Stimulated activated naive B cell treated with anti-CD40 and anti-IgM and Interleukin-4, amounts not matched to agents 10 μg/mL and 1 μg/mL and 100 μg/mL, for 72 hours (primary cell): ENCODE measurements around the gene TNKS1BP1.
"Not testable (repeated sequence)": the region's sequence is repeated elsewhere in the genome, so short reads cannot be mapped to it uniquely, and the experiment has no call there.

Experiments
- ATAC-seq, 2 donors: fragments of 150-1000 bp; cut with Tn5 transposase; replicated peaks; 2 replicates each; pipeline ENCODE4 v1.10.0; 2021; ENCODE audit warnings: moderate library complexity in 1 of 2
- DNase-seq: peaks from one replicate; pipeline ENCODE4 v3.0.0; 2021
- H3K27ac Mint-ChIP-seq: one replicate; pipeline ENCODE4 v1.8.0; 2022; ENCODE audit warnings: mild to moderate bottlenecking, mixed read lengths
- H3K27me3 Mint-ChIP-seq, 2 donors: one replicate each; pipeline ENCODE4 v1.8.0; 2022; ENCODE audit warnings: mixed read lengths in 2 of 2
- H3K36me3 Mint-ChIP-seq, 2 donors: one replicate each; pipeline ENCODE4 v1.8.0; 2022; ENCODE audit warnings: mixed read lengths in 2 of 2, mild to moderate bottlenecking in 1 of 2
- H3K4me1 Mint-ChIP-seq, 2 donors: one replicate each; pipeline ENCODE4 v1.8.0; 2022; ENCODE audit warnings: mixed read lengths in 2 of 2, mild to moderate bottlenecking in 1 of 2
- H3K4me3 Mint-ChIP-seq, 2 donors: one replicate each; pipeline ENCODE4 v1.8.0; 2022; ENCODE audit warnings: mild to moderate bottlenecking in 2 of 2, mixed read lengths in 2 of 2, moderate library complexity in 1 of 2
- H3K9me3 Mint-ChIP-seq, 2 donors: one replicate each; pipeline ENCODE4 v1.8.0; 2022; ENCODE audit warnings: mixed read lengths in 2 of 2, mild to moderate bottlenecking in 1 of 2

The TNKS1BP1 gene

DNA sequence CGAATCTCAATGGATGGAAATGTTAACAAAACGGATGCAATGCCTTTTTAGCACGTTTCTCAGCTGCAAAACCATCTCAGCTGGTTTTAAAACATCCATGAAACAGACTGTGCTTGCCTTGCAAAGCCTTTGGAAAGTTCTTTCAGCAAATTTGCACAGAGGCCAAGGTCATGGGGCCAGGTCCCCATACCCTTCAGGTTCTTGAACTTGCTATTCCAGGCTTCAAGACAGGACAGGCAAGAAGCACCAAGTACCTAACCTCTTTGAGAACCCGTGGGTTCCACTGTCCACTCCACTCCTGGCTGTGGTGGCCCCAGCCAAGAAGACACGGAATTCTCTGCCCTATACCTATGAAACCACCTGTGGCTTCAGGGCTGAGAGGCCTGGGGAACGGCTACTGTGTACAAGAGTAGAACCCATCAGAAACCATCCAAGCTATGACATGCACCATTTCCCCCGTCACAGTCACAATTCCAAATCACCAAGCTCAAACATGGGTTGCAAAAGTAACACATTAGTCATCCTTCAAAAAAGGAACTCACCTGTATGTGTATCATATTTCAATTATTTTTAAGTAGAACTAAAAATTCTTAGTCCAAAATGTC is 17.0 kb downstream of the TNKS1BP1 start:
- Mint-ChIP-seq H3K4me1 (peaks cover 19 to 24% of the 10 kb centered on the region in 2 donors), H3K27me3 (peaks cover 4 to 5% of the 10 kb centered on the region in 2 donors), H3K27ac (no peak overlapping the region), H3K4me3 (no peak overlapping the region), H3K9me3 (no peaks in the 10 kb centered on the region), H3K36me3 (peaks cover 16 to 30% of the 10 kb centered on the region in 2 donors)
- DNase-seq, result no peak
- ATAC-seq, result no peak

DNA sequence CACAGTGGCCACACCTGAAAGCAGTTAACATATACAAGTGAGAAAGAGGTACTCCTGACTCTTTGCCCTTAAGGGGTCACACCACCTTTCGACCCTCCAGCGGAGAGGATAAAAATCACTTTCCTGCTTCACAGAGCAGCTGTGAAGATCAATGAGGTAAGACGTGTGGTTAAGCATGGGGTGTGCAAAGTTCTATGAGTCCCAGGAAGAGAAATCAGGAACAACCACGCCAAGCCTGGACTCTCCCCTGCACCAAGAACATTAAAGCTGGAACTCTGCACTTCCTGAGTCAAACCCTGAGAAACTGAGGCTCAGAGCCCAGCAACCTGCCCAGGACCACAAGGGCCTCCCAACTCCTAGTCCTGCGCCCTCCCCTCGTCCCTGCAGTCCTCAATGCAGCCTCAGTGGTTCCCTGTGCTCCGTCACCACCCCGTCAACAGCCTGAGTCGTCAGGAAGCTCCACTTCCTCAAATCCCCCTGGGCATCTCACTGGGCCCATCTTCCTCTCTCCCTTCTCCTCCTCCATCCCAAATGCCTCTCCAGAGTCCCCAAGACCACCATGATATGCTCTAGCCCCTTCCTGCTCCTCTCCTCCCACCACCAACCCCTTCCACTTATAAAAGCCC is 17.7 kb downstream of the TNKS1BP1 start:
- Mint-ChIP-seq H3K36me3 (peaks cover 15 to 26% of the 10 kb centered on the region in 2 donors), H3K27me3 (peaks cover 0 to under 1% of the 10 kb centered on the region in 2 donors), H3K4me1 (peaks cover 16 to 19% of the 10 kb centered on the region in 2 donors), H3K27ac (no peak overlapping the region), H3K9me3 (no peaks in the 10 kb centered on the region), H3K4me3 (no peak overlapping the region)
- ATAC-seq, result no peak
- no peak for DNase-seq

DNA sequence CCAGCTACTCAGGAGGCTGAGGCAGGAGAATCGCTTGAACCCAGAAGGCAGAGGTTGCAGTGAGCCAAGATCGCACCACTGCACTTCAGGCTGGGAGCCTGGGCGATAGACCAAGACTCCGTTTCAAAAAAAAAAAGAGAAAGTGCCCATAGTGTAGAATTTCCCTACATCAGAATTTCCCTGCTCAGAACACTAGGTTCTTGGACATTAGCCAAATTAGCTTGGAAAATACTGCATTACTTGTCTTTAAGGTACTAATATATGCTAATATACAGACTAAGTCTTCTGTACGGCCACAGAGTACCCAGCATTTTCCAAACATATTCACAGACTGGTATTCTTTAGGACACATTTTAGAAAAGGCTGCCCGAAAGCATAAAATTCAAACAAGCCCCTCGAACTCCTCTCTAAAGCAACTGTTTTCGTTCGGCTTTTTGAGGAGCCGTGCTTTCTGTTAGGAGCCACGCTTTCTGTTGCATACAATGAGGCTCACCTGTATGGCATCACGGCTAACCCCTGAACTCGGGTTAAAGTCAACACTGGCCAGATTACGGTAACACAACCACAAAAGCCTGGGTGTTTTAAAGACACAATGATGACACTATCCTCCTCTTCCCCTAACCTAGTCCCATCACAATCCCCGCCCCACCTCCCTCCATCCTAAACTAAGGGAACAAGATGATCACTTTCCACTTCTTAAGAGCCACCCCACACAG is 18.4 kb downstream of the TNKS1BP1 start:
- ATAC-seq, result no peak
- Mint-ChIP-seq H3K36me3 (peaks cover 22 to 33% of the 10 kb centered on the region in 2 donors), H3K4me3 (no peak overlapping the region), H3K4me1 (peaks cover 14 to 15% of the 10 kb centered on the region in 2 donors), H3K9me3 (no peaks in the 10 kb centered on the region), H3K27ac (no peak overlapping the region), H3K27me3 (no peaks in the 10 kb centered on the region)
- DNase-seq, result no peak

DNA sequence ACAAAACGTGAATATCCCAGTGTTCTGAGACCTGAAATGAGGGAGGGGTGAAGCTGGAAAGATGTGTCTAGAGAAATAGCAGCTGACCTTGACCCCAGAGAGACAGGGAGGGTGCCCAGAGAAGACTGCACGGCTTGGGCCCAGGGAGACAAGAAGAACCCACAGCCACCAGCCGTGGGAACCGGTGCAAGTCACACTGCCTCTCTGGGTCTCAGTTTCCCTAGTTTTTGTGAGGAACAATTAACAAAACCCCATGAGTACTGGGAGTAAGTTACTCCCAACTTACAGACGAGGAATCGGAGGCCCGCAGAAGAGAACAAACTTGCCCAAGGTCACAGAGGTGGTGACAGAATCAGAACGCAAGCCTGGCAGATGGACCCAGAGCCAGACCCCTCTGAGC is 19.2 kb downstream of the TNKS1BP1 start:
- peaks cover 30 to 41% of the 10 kb centered on the region in 2 donors for H3K36me3 Mint-ChIP-seq
- ATAC-seq (no peak), DNase-seq (no peak)
- no peak overlapping the region for H3K4me3 Mint-ChIP-seq
- no peaks in the 10 kb centered on the region for H3K9me3 Mint-ChIP-seq
- peaks cover 7 to 9% of the 10 kb centered on the region in 2 donors for H3K4me1 Mint-ChIP-seq
- H3K27ac Mint-ChIP-seq, result no peak overlapping the region
- H3K27me3 Mint-ChIP-seq, result no peaks in the 10 kb centered on the region

DNA sequence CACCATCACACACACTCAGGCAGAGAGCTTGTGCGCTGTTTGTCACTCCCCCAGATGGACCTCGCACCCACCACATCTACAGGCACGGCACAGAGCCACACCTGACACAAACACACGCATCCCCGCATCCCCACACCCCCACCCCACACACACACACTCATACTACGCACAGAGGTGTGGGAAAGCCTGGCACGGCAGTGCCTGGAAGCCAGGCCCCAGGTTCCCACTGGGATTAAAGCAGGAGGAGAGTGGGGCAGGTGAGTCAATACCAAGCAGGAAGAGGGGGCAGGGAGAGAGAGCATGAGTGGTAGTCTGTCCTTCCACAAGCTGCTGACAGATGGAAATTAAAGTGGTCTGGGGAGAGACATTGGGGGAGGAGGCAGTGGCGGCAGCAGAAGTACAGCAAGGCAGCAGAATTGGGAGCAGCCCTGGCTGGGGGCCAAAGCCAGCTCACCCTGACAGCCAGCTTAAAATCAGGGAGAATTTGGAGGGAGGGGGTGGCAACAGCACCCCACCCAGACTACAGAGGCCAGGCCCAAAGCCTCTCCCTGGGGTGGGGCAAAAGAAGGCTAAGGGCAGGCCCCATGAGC is 20.7 kb downstream of the TNKS1BP1 start:
- DNase-seq (no peak), ATAC-seq (no peak)
- Mint-ChIP-seq H3K27ac (no peak overlapping the region), H3K4me3 (no peak overlapping the region), H3K36me3 (peaks cover 34 to 42% of the 10 kb centered on the region in 2 donors), H3K27me3 (no peaks in the 10 kb centered on the region), H3K4me1 (peaks cover 7 to 9% of the 10 kb centered on the region in 2 donors), H3K9me3 (peaks cover 7 to 8% of the 10 kb centered on the region in 2 donors)

DNA sequence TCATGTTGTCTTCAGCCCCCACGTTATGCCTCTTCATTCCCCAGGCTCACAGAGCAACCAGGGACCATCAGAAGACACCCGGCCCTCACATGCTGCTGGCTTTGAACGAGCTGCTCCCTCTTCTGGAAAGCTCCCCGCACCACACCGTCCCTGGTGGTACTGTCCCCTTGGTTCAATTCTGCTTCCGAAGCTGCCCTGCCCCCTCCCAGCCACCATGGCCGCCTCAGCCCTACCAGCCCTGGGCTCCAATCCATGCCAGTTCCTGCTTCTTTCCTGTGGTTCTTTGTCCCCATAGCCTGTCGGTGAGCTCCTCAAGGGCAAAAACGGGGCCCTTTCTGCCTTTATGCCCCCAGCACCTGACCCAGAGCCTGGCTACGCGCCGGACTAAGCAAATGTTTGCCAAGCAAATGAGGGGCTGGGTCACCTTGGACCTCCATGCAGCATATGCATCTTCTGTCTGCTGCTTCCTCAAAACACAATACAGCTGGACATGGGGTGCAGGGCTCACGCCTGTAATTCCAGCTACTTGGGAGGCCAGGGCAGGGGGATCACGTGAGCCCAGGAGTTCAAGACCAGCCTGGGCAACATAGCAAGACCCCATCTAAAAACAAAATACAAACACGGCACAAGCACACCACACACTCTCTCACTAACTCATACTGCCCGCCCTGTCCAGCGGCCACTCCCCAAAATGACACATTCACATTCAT is 21.3 kb downstream of the TNKS1BP1 start:
- no peak for ATAC-seq
- Mint-ChIP-seq H3K27me3 (no peaks in the 10 kb centered on the region), H3K4me1 (peaks cover 7% of the 10 kb centered on the region in 2 donors), H3K27ac (no peak overlapping the region), H3K36me3 (peaks cover 40% of the 10 kb centered on the region in 2 donors), H3K9me3 (peaks cover 8 to 10% of the 10 kb centered on the region in 2 donors), H3K4me3 (no peak overlapping the region)
- DNase-seq, result no peak

DNA sequence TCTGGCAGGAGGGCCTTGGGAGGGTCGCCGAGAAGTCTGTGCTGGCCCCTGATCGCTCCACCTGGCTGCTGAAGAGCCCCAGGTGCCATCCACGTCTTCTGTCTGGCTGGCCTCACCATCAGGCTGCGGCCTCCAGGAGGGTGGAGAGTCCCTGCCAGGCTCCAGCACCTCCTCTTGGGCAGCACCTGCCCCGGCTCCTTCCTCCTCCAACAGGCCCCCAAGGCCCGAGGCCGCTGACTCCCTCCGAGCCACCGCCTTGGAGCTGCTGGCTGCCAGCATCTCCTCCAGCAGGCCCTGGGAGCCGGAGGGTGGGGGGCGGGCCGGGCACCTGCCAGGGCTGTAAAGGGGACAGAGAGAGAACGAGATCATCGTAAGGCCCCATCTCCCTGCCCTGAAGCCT is 22.3 kb downstream of the TNKS1BP1 start:
- peaks cover 9 to 10% of the 10 kb centered on the region in 2 donors for H3K9me3 Mint-ChIP-seq

DNA sequence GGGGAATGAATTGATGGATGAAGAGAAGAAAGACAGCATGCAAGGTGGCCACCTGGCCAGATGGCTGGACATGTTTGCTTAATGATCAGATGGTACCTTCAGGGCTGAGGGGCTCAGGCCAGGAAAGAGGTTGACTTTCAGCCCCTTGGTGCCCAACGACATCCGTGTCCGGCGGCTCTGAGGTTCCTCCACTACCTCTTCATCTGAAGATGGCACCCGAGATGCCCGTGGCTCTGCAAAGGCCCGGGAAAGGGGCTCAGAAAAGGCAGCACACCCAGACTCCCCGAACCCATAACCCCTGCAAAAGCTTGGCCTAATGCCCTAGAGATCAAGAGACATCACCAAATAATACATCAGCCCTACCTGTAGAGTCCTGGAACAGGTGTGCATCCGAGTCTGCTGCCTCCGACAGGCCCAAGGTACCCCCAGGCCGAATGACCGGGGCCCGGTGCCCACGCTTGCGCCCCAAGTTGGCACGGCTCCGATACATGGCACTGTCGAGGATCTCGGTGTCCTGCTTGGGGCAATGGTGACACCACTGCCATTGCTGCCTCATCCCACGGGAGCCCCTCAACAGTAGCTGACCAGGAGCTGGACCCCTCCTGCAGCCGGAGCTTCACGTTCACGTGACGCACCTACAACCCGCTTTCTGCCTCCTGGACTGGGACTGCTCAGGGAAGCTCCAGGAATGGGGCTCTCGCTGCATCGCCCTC is 22.9 kb downstream of the TNKS1BP1 start:
- ATAC-seq (no peak), DNase-seq (no peak)
- H3K27ac Mint-ChIP-seq, result no peak overlapping the region
- peaks cover 48 to 51% of the 10 kb centered on the region in 2 donors for H3K36me3 Mint-ChIP-seq
- no peaks in the 10 kb centered on the region for H3K27me3 Mint-ChIP-seq
- H3K4me3 Mint-ChIP-seq, result no peak overlapping the region
- peaks cover under 1% of the 10 kb centered on the region in 2 donors for H3K4me1 Mint-ChIP-seq
- peaks cover 10 to 11% of the 10 kb centered on the region in 2 donors for H3K9me3 Mint-ChIP-seq

More for the DNA sequence above, 22.3 kb downstream of the TNKS1BP1 start:
- Mint-ChIP-seq H3K36me3 (peaks cover 47 to 49% of the 10 kb centered on the region in 2 donors), H3K4me3 (no peak overlapping the region), H3K27me3 (no peaks in the 10 kb centered on the region), H3K27ac (no peak overlapping the region), H3K4me1 (peaks cover 6 to 7% of the 10 kb centered on the region in 2 donors)
- ATAC-seq (no peak), DNase-seq (no peak)

DNA sequence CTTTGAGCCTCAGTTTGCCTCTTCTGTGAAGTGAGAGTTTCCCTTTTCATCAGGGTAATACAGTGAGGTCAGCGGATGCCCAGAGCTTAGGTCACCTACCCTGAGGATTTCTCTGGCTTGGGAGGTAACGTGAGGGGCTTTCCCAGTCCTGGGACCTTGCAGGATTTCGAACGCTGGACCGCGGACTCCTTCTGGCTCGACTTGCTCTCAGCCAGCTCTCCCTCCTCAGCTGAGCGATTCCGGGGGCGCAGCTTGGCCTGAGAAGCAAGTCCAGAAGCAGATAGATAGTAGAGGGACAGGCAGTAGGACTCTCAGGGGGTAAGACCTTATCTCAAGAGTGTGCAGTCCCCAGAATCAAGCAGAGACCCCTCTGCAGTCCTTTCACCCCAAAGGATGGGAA is 24.0 kb downstream of the TNKS1BP1 start:
- no peaks in the 10 kb centered on the region for H3K27me3 Mint-ChIP-seq
- no peak for ATAC-seq

DNA sequence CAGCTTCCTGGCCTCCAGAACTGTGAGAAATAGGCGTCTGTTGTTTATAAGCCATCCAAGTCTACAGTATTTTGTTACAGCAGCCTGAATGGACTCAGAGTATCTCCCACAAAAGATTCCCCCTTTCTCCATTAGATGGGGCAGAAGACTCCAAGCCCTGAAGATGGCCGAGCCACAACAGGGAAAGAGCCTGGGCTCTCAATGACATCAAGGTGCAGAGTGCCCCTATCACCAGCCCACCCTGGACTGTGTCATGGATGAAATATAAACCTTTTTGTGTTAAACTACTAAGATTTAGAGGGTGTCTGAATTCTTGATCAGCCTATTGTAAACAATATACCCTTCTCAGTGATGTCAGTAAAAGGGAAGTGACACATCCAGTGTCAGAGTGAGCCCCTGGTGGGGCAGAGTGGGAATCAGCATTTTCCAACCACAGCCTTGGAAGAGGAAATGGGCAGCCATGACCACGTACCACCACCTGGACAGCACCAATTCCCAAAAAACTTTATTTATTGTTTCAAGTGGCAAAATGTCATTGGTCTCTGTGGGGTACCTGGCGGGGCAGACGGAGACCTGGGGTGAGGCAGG is 25.5 kb downstream of the TNKS1BP1 start:
- no peak overlapping the region for H3K4me3 Mint-ChIP-seq
- no peaks in the 10 kb centered on the region for H3K27me3 Mint-ChIP-seq
- H3K4me1 Mint-ChIP-seq, result no peaks in the 10 kb centered on the region
- DNase-seq, result no peak
- H3K9me3 Mint-ChIP-seq, result peaks cover 10 to 17% of the 10 kb centered on the region in 2 donors
- peaks cover 54 to 55% of the 10 kb centered on the region in 2 donors for H3K36me3 Mint-ChIP-seq
- H3K27ac Mint-ChIP-seq, result no peak overlapping the region
- ATAC-seq, result no peak

More for the DNA sequence above, 24.0 kb downstream of the TNKS1BP1 start:
- no peak overlapping the region for H3K4me3 Mint-ChIP-seq
- peaks cover 54 to 55% of the 10 kb centered on the region in 2 donors for H3K36me3 Mint-ChIP-seq
- H3K27ac Mint-ChIP-seq, result no peak overlapping the region
- H3K4me1 Mint-ChIP-seq, result no peaks in the 10 kb centered on the region
- DNase-seq, result no peak
- peaks cover 10 to 17% of the 10 kb centered on the region in 2 donors for H3K9me3 Mint-ChIP-seq

DNA sequence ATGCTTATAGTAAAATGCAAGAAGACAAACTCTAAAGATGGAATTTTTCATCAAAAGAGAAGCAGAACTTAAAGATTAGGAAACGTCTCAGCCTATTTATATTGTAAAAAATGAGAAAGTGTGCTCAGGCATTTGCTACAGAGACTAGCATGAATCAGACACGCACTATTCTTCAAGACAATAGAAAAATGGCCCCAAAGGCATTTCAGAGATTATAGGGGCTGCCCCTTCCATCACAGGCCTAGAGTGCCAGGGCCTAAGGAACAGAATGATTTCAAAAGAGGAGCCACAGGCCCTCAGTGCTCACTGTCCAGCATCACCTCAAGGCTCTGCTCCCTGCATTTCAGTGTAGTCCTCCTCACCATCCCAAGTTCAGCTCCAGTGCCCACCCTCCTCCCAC is 27.5 kb downstream of the TNKS1BP1 start:
- peaks cover 10 to 17% of the 10 kb centered on the region in 2 donors for H3K9me3 Mint-ChIP-seq
- H3K27me3 Mint-ChIP-seq, result no peaks in the 10 kb centered on the region

DNA sequence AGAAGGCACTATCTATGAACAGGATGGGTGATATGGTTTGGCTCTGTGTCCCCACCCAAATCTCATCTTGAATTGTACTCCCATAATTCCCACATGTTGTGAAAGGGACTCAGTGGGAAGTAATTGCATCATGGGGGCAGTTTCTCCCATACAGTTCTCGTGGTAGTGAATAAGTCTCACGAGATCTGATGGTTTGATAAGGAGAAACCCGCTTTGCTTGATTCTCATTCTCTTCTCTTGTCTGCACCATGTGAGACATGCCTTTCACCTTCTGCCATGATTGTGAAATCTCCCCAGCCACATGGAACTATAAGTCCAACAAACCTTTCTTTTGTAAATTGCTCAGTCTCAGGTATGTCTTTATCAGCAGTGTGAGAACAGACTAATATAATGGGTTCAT is 28.5 kb downstream of the TNKS1BP1 start:
- Mint-ChIP-seq H3K9me3 (peaks cover 10 to 17% of the 10 kb centered on the region in 2 donors), H3K36me3 (peaks cover 38 to 42% of the 10 kb centered on the region in 2 donors)
- H3K27me3 Mint-ChIP-seq, H3K27ac Mint-ChIP-seq, ATAC-seq, H3K4me1 Mint-ChIP-seq, H3K4me3 Mint-ChIP-seq, DNase-seq: not testable (repeated sequence)

More for the DNA sequence above, 27.5 kb downstream of the TNKS1BP1 start:
- ATAC-seq (no peak), DNase-seq (no peak)
- H3K27ac Mint-ChIP-seq, result no peak overlapping the region
- no peaks in the 10 kb centered on the region for H3K4me1 Mint-ChIP-seq
- H3K36me3 Mint-ChIP-seq, result peaks cover 49 to 52% of the 10 kb centered on the region in 2 donors
- no peak overlapping the region for H3K4me3 Mint-ChIP-seq
